Epithelial cell of esophagus (primary cell): ENCODE measurements around the gene LGALS1.

ENCODE experiments used
- DNase-seq: peaks from one replicate; pipeline ENCODE4 v3.0.0; 2010; ENCODE audit warnings: low read depth
- H3K4me3 ChIP-seq: 2 replicates; pipeline ENCODE4 v1.5.1; 2011; ENCODE audit warnings: mild to moderate bottlenecking, low read length, control low read depth
- TF ChIP-seq, protein P1 (sequence below): IDR thresholded peaks from 2 replicates; pipeline ENCODE4 v1.5.1; 2011; ENCODE audit warnings: low read depth, mild to moderate bottlenecking, low read length, control low read depth, inconsistent platforms; ENCODE audit not compliant: insufficient read depth; ENCODE audit errors: missing control alignments

The LGALS1 gene

DNA sequence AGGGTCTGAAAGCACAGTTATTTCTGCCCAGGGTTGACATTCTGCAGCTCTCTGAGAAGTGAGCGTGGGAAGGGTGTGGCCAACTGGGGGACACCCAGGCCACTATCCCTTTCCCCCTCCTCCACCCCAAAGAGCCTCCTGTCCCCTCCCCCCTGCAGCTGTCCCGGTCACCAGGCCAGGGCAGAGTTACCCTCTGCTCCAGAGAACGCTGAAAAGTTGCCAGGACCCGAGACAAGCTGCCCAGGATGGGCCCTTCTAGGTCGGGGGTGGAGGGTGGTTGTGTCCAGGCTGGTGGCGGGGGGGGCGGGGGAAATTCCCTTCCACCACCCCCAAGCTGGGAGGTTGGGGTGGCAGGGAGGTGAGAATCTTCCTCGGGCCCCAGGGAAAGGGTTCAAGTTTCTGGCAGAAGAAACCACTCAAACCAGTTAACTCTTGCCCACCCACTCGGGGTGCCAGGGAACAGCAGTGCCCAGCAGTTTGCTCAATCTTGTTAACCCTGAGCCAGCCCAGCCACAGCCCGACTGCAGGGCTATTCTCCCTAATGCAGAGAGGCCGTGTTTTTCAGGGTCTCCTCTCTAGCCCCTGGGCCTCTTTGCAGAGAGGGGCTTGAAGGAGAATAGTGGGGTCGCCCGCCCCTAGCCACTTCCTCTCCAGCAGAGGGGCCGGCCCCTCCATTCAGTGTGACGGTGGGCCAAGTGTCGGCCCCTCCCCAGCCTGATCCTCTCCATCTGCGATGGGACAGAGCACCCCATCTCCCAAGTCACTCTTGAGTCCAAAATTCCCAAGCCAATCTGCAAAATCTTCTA, 697 bp downstream of the LGALS1 start:
- TF ChIP-seq, protein P1, sequence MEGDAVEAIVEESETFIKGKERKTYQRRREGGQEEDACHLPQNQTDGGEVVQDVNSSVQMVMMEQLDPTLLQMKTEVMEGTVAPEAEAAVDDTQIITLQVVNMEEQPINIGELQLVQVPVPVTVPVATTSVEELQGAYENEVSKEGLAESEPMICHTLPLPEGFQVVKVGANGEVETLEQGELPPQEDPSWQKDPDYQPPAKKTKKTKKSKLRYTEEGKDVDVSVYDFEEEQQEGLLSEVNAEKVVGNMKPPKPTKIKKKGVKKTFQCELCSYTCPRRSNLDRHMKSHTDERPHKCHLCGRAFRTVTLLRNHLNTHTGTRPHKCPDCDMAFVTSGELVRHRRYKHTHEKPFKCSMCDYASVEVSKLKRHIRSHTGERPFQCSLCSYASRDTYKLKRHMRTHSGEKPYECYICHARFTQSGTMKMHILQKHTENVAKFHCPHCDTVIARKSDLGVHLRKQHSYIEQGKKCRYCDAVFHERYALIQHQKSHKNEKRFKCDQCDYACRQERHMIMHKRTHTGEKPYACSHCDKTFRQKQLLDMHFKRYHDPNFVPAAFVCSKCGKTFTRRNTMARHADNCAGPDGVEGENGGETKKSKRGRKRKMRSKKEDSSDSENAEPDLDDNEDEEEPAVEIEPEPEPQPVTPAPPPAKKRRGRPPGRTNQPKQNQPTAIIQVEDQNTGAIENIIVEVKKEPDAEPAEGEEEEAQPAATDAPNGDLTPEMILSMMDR, result no peak
- peak; percentile 20 for DNase-seq
- H3K4me3 ChIP-seq, result peak overlapping the region; percentile 46

GRCh38 chr22:37676736-37677492, 1.5 kb downstream of the LGALS1 start:
- TF ChIP-seq, protein P1, result no peak
- peak; percentile 94 for DNase-seq
- peak overlapping the region; percentile 46 for H3K4me3 ChIP-seq

DNA sequence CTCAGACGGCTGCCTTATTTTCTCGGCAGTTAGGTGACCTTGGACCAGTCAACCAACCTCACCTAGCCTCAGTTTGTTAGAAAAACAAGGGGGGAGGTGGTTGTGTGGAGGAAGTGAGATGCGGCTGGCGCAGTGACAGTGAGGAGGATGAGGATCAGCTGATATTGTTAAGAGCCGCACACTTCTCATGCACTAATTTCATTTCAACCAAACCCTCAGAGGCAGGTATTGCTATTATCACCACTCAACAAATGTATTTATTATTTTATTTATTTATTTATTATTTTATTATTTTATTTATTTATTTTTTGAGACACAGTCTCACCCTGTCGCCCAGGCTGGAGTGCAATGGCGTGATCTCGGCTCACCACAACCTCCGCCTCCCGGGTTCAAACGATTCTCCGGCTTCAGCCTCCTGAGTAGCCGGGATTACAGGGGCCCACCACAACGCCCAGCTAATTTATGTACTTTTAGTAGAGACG, 2.1 kb downstream of the LGALS1 start:
- peak overlapping the region; percentile 21 for H3K4me3 ChIP-seq
- TF ChIP-seq, protein P1, result no peak
- no peak for DNase-seq

DNA sequence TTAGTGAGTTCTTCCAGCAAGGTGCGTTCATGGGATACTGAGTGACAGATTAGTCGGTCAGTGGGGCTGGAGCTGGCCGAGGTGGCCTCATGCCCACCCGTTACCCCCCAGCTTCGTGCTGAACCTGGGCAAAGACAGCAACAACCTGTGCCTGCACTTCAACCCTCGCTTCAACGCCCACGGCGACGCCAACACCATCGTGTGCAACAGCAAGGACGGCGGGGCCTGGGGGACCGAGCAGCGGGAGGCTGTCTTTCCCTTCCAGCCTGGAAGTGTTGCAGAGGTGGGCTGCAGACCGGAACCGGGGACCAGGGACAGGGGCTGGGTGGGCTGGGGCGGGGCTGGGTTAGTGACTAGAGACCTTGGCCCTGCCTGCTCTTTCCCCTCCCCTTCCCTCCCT, 2.9 kb downstream of the LGALS1 start:
- TF ChIP-seq, protein P1, result no peak
- H3K4me3 ChIP-seq, result no peak overlapping the region
- no peak for DNase-seq

DNA sequence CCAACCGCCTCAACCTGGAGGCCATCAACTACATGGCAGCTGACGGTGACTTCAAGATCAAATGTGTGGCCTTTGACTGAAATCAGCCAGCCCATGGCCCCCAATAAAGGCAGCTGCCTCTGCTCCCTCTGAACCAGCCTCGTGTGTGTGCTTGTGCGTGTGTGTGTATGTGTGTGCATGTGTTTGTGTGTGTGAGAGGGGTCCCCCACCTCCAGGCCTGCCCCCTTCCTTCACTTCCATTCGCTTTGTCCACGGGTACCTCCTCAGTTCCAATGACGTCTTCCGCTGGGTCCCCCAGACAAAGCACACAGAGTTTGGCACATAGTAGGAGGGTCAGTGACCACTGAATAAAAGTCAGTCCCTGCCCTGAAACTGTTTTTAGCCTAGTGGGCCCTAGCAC, 4.2 kb downstream of the LGALS1 start:
- H3K4me3 ChIP-seq, result no peak overlapping the region
- no peak for DNase-seq
- TF ChIP-seq, protein P1, result no peak

DNA sequence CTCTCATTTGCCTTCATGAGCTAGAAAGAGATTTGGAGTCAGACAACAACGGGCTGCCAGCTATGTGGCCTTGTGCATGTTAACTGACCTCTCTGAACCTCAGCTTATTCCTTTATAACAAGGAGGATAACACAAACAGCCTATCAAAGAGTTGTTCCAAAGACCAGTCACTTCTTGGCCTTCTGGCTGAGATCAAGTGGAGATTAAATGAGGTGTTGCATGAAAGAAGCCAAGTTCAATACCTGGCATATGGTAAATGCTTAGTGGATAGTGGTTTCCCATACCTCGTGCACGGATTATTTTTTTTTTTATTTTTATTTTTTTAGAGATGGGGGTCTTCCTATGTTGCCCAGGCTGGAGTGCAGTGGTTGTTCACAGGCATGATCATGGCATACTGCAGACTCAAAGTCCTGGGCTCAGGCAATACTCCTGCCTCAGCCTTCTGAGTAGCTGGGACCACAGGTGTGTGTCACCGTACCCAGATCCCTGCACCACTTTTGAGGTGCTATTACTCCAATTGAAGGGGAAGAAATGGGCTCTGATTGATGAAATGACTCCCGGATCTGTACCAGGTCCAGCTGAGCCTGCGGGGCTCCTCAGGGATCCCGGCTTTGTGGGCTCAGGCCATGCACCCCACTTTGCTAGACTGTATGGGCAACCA, 4.9 kb downstream of the LGALS1 start:
- TF ChIP-seq, protein P1, result no peak
- DNase-seq, result no peak
- H3K4me3 ChIP-seq, result no peak overlapping the region
